ENCODE results near the gene ANKRD37.

ANKRD37 gene

GRCh38 chr4:185395238-185395955, 1.2 kb upstream of the ANKRD37 start, which contains the start of gene LRP2BP:
TSS of gene LRP2BP (minus strand) at chr4:185395924. CDS start at chr4:185378186, 17,738 bp downstream.
- TF ChIP-seq CREB1 (IDR thresholded peaks at IDR 0.05; ENCODE audit: low read depth) (no peak), FOXM1 (IDR thresholded peaks at IDR 0.05; ENCODE audit: borderline replicate concordance, low read depth) (0 out of 2 replicates have a peak, but pooled peaks have one; percentile 10), NFIC (IDR thresholded peaks at IDR 0.05) (no peak), EGR1 (IDR thresholded peaks at IDR 0.05) (no peak), CEBPB (IDR thresholded peaks at IDR 0.05) (no peak), ZBTB7A (IDR thresholded peaks at IDR 0.05; ENCODE audit: low read depth) (no peak), EP300 (IDR thresholded peaks at IDR 0.05; ENCODE audit: borderline replicate concordance) (no peak)

DNA sequence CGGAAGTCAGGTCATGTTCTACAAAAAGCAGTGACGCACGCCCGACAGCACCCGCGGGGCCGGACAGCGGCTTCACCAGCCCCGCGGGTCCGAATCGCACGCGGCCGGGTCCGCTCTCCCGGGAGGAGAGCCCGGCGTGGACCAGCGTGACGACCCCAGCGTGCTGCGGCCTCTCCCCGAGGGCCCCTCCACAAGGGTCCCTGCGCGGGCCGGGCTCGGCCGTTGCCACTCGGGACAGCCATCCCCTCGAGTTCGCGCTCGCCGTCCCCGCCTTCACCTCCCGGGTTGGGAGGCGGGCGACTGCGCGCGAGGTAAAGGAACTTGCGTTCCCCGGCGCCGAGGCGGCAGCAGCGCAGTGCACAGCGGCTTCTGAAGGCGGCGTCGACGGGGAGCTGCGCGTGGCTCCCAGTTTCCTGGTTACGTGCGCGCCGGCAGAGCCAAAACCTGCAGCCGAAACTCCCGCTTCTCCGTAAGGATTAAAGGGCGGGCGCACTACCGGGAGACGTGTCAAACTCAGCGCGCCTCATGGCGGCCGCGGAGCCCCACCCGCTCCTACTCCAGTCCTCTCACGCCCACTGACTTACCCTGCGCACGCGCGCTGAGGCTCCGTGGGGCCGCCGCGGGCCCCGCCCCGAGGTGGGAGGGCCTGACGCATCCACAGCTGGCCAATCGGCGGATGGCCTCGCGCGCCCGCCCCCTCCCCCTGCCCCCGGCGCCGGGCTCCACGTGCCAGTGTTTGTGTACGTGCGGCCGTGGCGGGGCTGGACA, 501 bp upstream of the ANKRD37 start:
- TF ChIP-seq TEAD4 (IDR thresholded peaks at IDR 0.05) (no peak), TCF12 (IDR thresholded peaks at IDR 0.05; ENCODE audit: low read depth) (peak; percentile 33; the same call in 1 of the 2 replicates), EP300 (IDR thresholded peaks at IDR 0.05; ENCODE audit: borderline replicate concordance) (peak; percentile 7; the same call in 1 of the 2 replicates), RAD21 (IDR thresholded peaks at IDR 0.05; ENCODE audit: low read depth) (peak; percentile 10; the same call in 1 of the 2 replicates), NFIC (IDR thresholded peaks at IDR 0.05) (peak; percentile 19; the same call in 1 of the 2 replicates), REST (IDR thresholded peaks at IDR 0.05; ENCODE audit: low read depth) (peak; percentile 69), FOXM1 (IDR thresholded peaks at IDR 0.05; ENCODE audit: borderline replicate concordance, low read depth) (no peak), EGR1 (IDR thresholded peaks at IDR 0.05) (peak; percentile 75), TAF1 (IDR thresholded peaks at IDR 0.05; ENCODE audit: low read depth) (no peak; the same call in 1 of the 2 replicates), YY1 (IDR thresholded peaks at IDR 0.05; ENCODE audit: low read depth) (peak; percentile 95), ZBTB7A (IDR thresholded peaks at IDR 0.05; ENCODE audit: low read depth) (no peak), CREB1 (IDR thresholded peaks at IDR 0.05; ENCODE audit: low read depth) (peak; percentile 90), MAX (IDR thresholded peaks at IDR 0.05) (peak; percentile 99), CEBPB (IDR thresholded peaks at IDR 0.05) (no peak)
- TF ChIP-seq, protein P1, sequence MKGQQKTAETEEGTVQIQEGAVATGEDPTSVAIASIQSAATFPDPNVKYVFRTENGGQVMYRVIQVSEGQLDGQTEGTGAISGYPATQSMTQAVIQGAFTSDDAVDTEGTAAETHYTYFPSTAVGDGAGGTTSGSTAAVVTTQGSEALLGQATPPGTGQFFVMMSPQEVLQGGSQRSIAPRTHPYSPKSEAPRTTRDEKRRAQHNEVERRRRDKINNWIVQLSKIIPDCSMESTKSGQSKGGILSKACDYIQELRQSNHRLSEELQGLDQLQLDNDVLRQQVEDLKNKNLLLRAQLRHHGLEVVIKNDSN (IDR thresholded peaks at IDR 0.05): peak; percentile 72

- TF ChIP-seq YY1 (IDR thresholded peaks at IDR 0.05; ENCODE audit: low read depth) (no peak), ZBTB7A (IDR thresholded peaks at IDR 0.05; ENCODE audit: low read depth) (no peak)
Measured at GRCh38 chr4:185398618-185399017, 2.0 kb downstream of the ANKRD37 start.

- TF ChIP-seq ZBTB7A (IDR thresholded peaks at IDR 0.05; ENCODE audit: low read depth) (no peak), YY1 (IDR thresholded peaks at IDR 0.05; ENCODE audit: low read depth) (no peak), TAF1 (IDR thresholded peaks at IDR 0.05; ENCODE audit: low read depth) (no peak), NFIC (IDR thresholded peaks at IDR 0.05) (no peak)
Measured at GRCh38 chr4:185399466-185399865, 2.8 kb downstream of the ANKRD37 start.

DNA sequence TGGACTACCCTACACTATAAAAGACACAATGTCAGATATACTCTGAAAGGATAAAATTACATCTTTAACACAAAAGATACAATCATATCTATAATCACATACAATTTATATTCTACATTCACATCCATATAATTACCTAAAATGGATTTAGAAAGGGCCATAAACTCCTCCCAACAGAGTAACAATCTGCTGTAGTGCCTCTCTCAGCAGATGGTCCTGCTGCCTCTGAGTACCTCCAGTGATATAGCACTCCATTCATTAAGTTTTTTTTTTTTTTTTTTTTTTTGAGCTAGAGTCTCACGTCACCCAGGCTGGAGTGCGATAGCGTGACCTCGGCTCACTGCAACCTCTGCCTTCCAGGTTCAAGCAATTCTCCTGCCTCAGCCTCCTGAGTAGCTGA, 7.4 kb downstream of the ANKRD37 start:
- TF ChIP-seq, protein P1 (IDR thresholded peaks at IDR 0.05): no peak
- no peak for TF ChIP-seq TEAD4 (IDR thresholded peaks at IDR 0.05)
- TF ChIP-seq CREB1 (IDR thresholded peaks at IDR 0.05; ENCODE audit: low read depth): no peak
- TF ChIP-seq TCF12 (IDR thresholded peaks at IDR 0.05; ENCODE audit: low read depth): no peak
- no peak for TF ChIP-seq REST (IDR thresholded peaks at IDR 0.05; ENCODE audit: low read depth)
- TF ChIP-seq YY1 (IDR thresholded peaks at IDR 0.05; ENCODE audit: low read depth): no peak
- TF ChIP-seq MAX (IDR thresholded peaks at IDR 0.05): no peak
- no peak for TF ChIP-seq NFIC (IDR thresholded peaks at IDR 0.05)
- no peak for TF ChIP-seq EGR1 (IDR thresholded peaks at IDR 0.05)
- no peak for TF ChIP-seq EP300 (IDR thresholded peaks at IDR 0.05; ENCODE audit: borderline replicate concordance)
- no peak for TF ChIP-seq ZBTB7A (IDR thresholded peaks at IDR 0.05; ENCODE audit: low read depth)
- no peak for TF ChIP-seq TAF1 (IDR thresholded peaks at IDR 0.05; ENCODE audit: low read depth)
- no peak for TF ChIP-seq RAD21 (IDR thresholded peaks at IDR 0.05; ENCODE audit: low read depth)
- TF ChIP-seq CEBPB (IDR thresholded peaks at IDR 0.05): no peak
- TF ChIP-seq FOXM1 (IDR thresholded peaks at IDR 0.05; ENCODE audit: borderline replicate concordance, low read depth): no peak
